Immature natural killer cell (primary cell): Measurements from ENCODE around the gene TARBP1. TPM values are rescaled to one million over a fixed set of nuclear protein-coding genes. Genes with fewer than 3 reads are reported as not detected.
A peak's percentile ranks its signal among the peaks of the same experiment; 100 is the strongest.
"Not testable (repeated sequence)": the region's sequence is repeated elsewhere in the genome, so short reads cannot be mapped to it uniquely, and the experiment has no call there.

Experiments used
- DNase-seq, 3 donors: peaks; one replicate each; pipeline ENCODE4 v3.0.0; 2022; ENCODE audit warnings: mixed read lengths in 1 of 3
- H3K27ac Mint-ChIP-seq, 6 donors: one replicate each; pipeline ENCODE4 v1.8.0; 2020; ENCODE audit warnings: mixed read lengths in 6 of 6, mild to moderate bottlenecking in 5 of 6, inconsistent platforms in 4 of 6, moderate library complexity in 3 of 6
- H3K27me3 Mint-ChIP-seq, 3 donors: one replicate each; pipeline ENCODE4 v1.8.0; 2020 to 2021; ENCODE audit warnings: low read depth in 3 of 3, mild to moderate bottlenecking in 3 of 3, mixed read lengths in 3 of 3, moderate library complexity in 3 of 3, inconsistent platforms in 1 of 3
- H3K36me3 Mint-ChIP-seq, 3 donors: one replicate each; pipeline ENCODE4 v1.8.0; 2020; ENCODE audit warnings: mixed read lengths in 3 of 3, inconsistent platforms in 2 of 3, mild to moderate bottlenecking in 2 of 3
- H3K4me1 Mint-ChIP-seq, 2 donors: one replicate each; pipeline ENCODE4 v1.8.0; 2020; ENCODE audit warnings: inconsistent platforms in 2 of 2, mild to moderate bottlenecking in 2 of 2, mixed read lengths in 2 of 2, moderate library complexity in 1 of 2
- H3K4me3 Mint-ChIP-seq, 5 donors: one replicate each; pipeline ENCODE4 v1.8.0; 2020; ENCODE audit warnings: mild to moderate bottlenecking in 5 of 5, mixed read lengths in 5 of 5, inconsistent platforms in 3 of 5, moderate library complexity in 3 of 5
- H3K9me3 Mint-ChIP-seq, 6 donors: one replicate each; pipeline ENCODE4 v1.8.0; 2020; ENCODE audit warnings: mild to moderate bottlenecking in 6 of 6, mixed read lengths in 6 of 6, inconsistent platforms in 4 of 6, moderate library complexity in 3 of 6
- polyA plus RNA-seq, 3 donors: library from polyadenylated mRNA; unstranded; fragments of 300-500 nt; fragmentation: Illumina TruSeq; gene quantifications; one replicate each; pipeline ENCODE4 v1.2.3, GENCODE V29; 2021

Gene TARBP1
- polyA plus RNA-seq, 3 donors from 2014 or later = 4.7 to 11.1 (median 7.0) TPM

- Mint-ChIP-seq H3K9me3 (no peaks in the 10 kb centered on the region), H3K4me1 (peaks cover 37 to 45% of the 10 kb centered on the region in 2 donors), H3K27me3 (peaks cover 8 to 13% (median 8%) of the 10 kb centered on the region in 3 donors), H3K36me3 (peaks cover 6 to 11% (median 8%) of the 10 kb centered on the region in 3 donors), H3K4me3 (peak overlapping the region; percentile 96 to 99 (median 97)), H3K27ac (peak overlapping the region; percentile 99 to 100 (median 99))
- DNase-seq = no peak
These were observed 106.8 kb downstream of the TARBP1 start for GRCh38 chr1:234372011-234372757.

- no peaks in the 10 kb centered on the region for H3K9me3 Mint-ChIP-seq
- H3K36me3 Mint-ChIP-seq = peaks cover 4 to 6% (median 5%) of the 10 kb centered on the region in 3 donors
- H3K4me3 Mint-ChIP-seq = peak overlapping the region in 3 of 5 donors; percentile 96 to 99 (median 97)
- H3K27me3 Mint-ChIP-seq = peaks cover 7 to 13% (median 8%) of the 10 kb centered on the region in 3 donors
- no peak overlapping the region for H3K27ac Mint-ChIP-seq
- peaks cover 33 to 41% of the 10 kb centered on the region in 2 donors for H3K4me1 Mint-ChIP-seq
- DNase-seq = no peak
These were observed 107.6 kb downstream of the TARBP1 start for GRCh38 chr1:234371414-234371813.

GRCh38 chr1:234369784-234370183 is 109.2 kb downstream of the TARBP1 start:
- no peaks in the 10 kb centered on the region for H3K9me3 Mint-ChIP-seq
- H3K4me1 Mint-ChIP-seq = peaks cover 26 to 30% of the 10 kb centered on the region in 2 donors
- peaks cover 7 to 13% (median 8%) of the 10 kb centered on the region in 3 donors for H3K27me3 Mint-ChIP-seq
- H3K36me3 Mint-ChIP-seq = no peaks in the 10 kb centered on the region
- no peak overlapping the region for H3K4me3 Mint-ChIP-seq
- H3K27ac Mint-ChIP-seq = no peak overlapping the region
- DNase-seq = no peak

- peaks cover 7 to 13% (median 8%) of the 10 kb centered on the region in 3 donors for H3K27me3 Mint-ChIP-seq
These were observed 109.9 kb downstream of the TARBP1 start for GRCh38 chr1:234369033-234369430.

GRCh38 chr1:234368320-234369032 is 110.5 kb downstream of the TARBP1 start:
- H3K4me3 Mint-ChIP-seq = no peak overlapping the region
- H3K4me1 Mint-ChIP-seq = peaks cover 14 to 17% of the 10 kb centered on the region in 2 donors
- no peak overlapping the region for H3K27ac Mint-ChIP-seq
- peaks cover 5 to 10% (median 5%) of the 10 kb centered on the region in 3 donors for H3K27me3 Mint-ChIP-seq
- no peaks in the 10 kb centered on the region for H3K9me3 Mint-ChIP-seq
- no peak for DNase-seq
- H3K36me3 Mint-ChIP-seq = no peaks in the 10 kb centered on the region

More at GRCh38 chr1:234369033-234369430, 109.9 kb downstream of the TARBP1 start:
- Mint-ChIP-seq H3K27ac (no peak overlapping the region), H3K4me3 (no peak overlapping the region), H3K36me3 (no peaks in the 10 kb centered on the region), H3K4me1 (peaks cover 19 to 23% of the 10 kb centered on the region in 2 donors), H3K9me3 (no peaks in the 10 kb centered on the region)
- no peak for DNase-seq

- Mint-ChIP-seq H3K27me3 (peaks cover 3 to 9% (median 4%) of the 10 kb centered on the region in 3 donors), H3K4me3 (no peak overlapping the region), H3K36me3 (peaks cover 0 to 3% (median 0%) of the 10 kb centered on the region in 3 donors), H3K27ac (no peak overlapping the region), H3K4me1 (peaks cover 0 to 2% of the 10 kb centered on the region in 2 donors), H3K9me3 (no peaks in the 10 kb centered on the region)
- DNase-seq = no peak
These were observed 116.4 kb downstream of the TARBP1 start for GRCh38 chr1:234362558-234362957.

GRCh38 chr1:234361102-234361603 is 117.8 kb downstream of the TARBP1 start:
- Mint-ChIP-seq H3K4me1 (peaks cover 0 to 10% of the 10 kb centered on the region in 2 donors), H3K27ac (no peak overlapping the region), H3K4me3 (no peak overlapping the region), H3K36me3 (peaks cover 0 to 3% (median 0%) of the 10 kb centered on the region in 3 donors), H3K27me3 (peaks cover 3 to 10% (median 4%) of the 10 kb centered on the region in 3 donors), H3K9me3 (no peaks in the 10 kb centered on the region)
- DNase-seq = no peak

- H3K9me3 Mint-ChIP-seq = no peaks in the 10 kb centered on the region
- H3K27ac Mint-ChIP-seq = no peak overlapping the region
- peak overlapping the region in 4 of 5 donors; percentile 29 to 84 (median 82) for H3K4me3 Mint-ChIP-seq
- H3K36me3 Mint-ChIP-seq = peaks cover 0 to 3% (median 0%) of the 10 kb centered on the region in 3 donors
- DNase-seq = no peak
- H3K27me3 Mint-ChIP-seq = peaks cover 3 to 10% (median 8%) of the 10 kb centered on the region in 3 donors
- peaks cover 0 to 10% of the 10 kb centered on the region in 2 donors for H3K4me1 Mint-ChIP-seq
These were observed 121.1 kb downstream of the TARBP1 start for GRCh38 chr1:234357831-234358230.

- Mint-ChIP-seq H3K4me3 (peak overlapping the region; percentile 60 to 84 (median 81)), H3K27ac (peak overlapping the region in 3 of 6 donors; percentile 44 to 85 (median 76)), H3K27me3 (peaks cover 3 to 11% (median 10%) of the 10 kb centered on the region in 3 donors)
- DNase-seq = peak; percentile 23 to 39 (median 35)
- not testable (repeated sequence) for H3K36me3 Mint-ChIP-seq, H3K9me3 Mint-ChIP-seq, H3K4me1 Mint-ChIP-seq
These were observed 122.2 kb downstream of the TARBP1 start for GRCh38 chr1:234356615-234357269.

- peaks cover 0 to 3% (median 0%) of the 10 kb centered on the region in 3 donors for H3K36me3 Mint-ChIP-seq
- no peak overlapping the region for H3K27ac Mint-ChIP-seq
- H3K4me1 Mint-ChIP-seq = peaks cover 0 to 10% of the 10 kb centered on the region in 2 donors
- H3K4me3 Mint-ChIP-seq = peak overlapping the region; percentile 14 to 84 (median 79)
- H3K9me3 Mint-ChIP-seq = no peaks in the 10 kb centered on the region
- no peak for DNase-seq
- H3K27me3 Mint-ChIP-seq = peaks cover 1 to 11% (median 8%) of the 10 kb centered on the region in 3 donors
These were observed 123.0 kb downstream of the TARBP1 start for GRCh38 chr1:234355782-234356510.

- H3K4me3 Mint-ChIP-seq = no peak overlapping the region
- H3K27me3 Mint-ChIP-seq = peaks cover 0 to 9% (median 9%) of the 10 kb centered on the region in 3 donors
- no peaks in the 10 kb centered on the region for H3K9me3 Mint-ChIP-seq
- no peak overlapping the region for H3K27ac Mint-ChIP-seq
- H3K4me1 Mint-ChIP-seq = no peaks in the 10 kb centered on the region
- DNase-seq = no peak
- H3K36me3 Mint-ChIP-seq = no peaks in the 10 kb centered on the region
These were observed 130.0 kb downstream of the TARBP1 start for GRCh38 chr1:234348964-234349363.

GRCh38 chr1:234345237-234345636 is 133.7 kb downstream of the TARBP1 start:
- no peak for DNase-seq
- Mint-ChIP-seq H3K36me3 (no peaks in the 10 kb centered on the region), H3K4me3 (no peak overlapping the region), H3K4me1 (no peaks in the 10 kb centered on the region), H3K9me3 (no peaks in the 10 kb centered on the region), H3K27ac (no peak overlapping the region), H3K27me3 (peaks cover 0 to 11% (median 4%) of the 10 kb centered on the region in 3 donors)

- H3K36me3 Mint-ChIP-seq = no peaks in the 10 kb centered on the region
- DNase-seq = no peak
- peaks cover 0 to 6% (median 1%) of the 10 kb centered on the region in 6 donors for H3K9me3 Mint-ChIP-seq
- H3K4me1 Mint-ChIP-seq = no peaks in the 10 kb centered on the region
- H3K27me3 Mint-ChIP-seq = peaks cover 3 to 6% (median 4%) of the 10 kb centered on the region in 3 donors
- no peak overlapping the region for H3K27ac Mint-ChIP-seq
- H3K4me3 Mint-ChIP-seq = no peak overlapping the region
These were observed 136.2 kb downstream of the TARBP1 start for GRCh38 chr1:234342774-234343173.
